SK-N-MC (cell line): ENCODE measurements around the gene DNAAF5.

ENCODE experiments used
- EZH2 ChIP-seq: fragments of 200-600 bp; sonication (generic); IDR thresholded peaks from one replicate; pipeline ENCODE4 v1.6.1; 2017; ENCODE audit warnings: antibody characterized with exemption
- POLR2AphosphoS5 ChIP-seq: IDR thresholded peaks from 2 replicates; pipeline ENCODE4 v1.6.1; 2012; ENCODE audit warnings: mild to moderate bottlenecking, low read depth, low read length, borderline replicate concordance

DNA sequence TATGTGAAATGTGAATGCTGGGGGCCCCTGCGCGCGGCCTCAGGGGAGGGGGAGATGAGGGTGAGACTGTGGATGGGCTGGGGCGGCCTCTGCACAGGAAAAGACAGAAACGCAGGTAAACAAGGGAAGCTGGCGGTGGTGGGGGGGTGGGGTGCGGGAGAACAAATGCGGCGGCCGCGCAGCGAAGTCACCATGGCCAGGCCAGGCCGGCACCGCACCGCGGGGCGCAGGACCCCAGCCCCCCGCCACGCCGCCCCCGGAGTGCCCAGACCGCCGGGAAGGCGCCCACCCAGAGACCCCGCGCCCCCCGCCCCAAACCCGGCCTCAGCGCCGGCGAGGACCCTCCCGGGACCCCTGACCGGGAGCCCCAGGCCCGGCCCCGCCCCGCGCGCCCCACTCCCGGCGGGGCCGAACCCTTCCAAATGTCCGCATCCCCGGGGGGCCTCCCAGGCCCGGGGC is 14.5 kb upstream of the DNAAF5 start:
- TF ChIP-seq POLR2AphosphoS5 = no peak
- no peak for TF ChIP-seq EZH2
